BLaER1 treated with 17β-estradiol and CSF1 and Interleukin-3, amounts not matched to agents 10 nM and 100 nM (cell line): ENCODE data around the gene TUNAR.

ENCODE experiments used
- H3K27ac ChIP-seq, 11 experiments: shearing (Covaris generic); formaldehyde crosslinking; 2 replicates each; pipeline ENCODE4 v1.8.1; 2022
- H3K27me3 ChIP-seq, 11 experiments: shearing (Covaris generic); formaldehyde crosslinking; 2 replicates each; pipeline ENCODE4 v1.8.1; 2022
- H3K36me3 ChIP-seq, 11 experiments: shearing (Covaris generic); formaldehyde crosslinking; 2 replicates each; pipeline ENCODE4 v1.8.1; 2022
- H3K4me1 ChIP-seq, 10 experiments: shearing (Covaris generic); formaldehyde crosslinking; 2 replicates each; pipeline ENCODE4 v1.8.1; 2022
- H3K4me2 ChIP-seq, 11 experiments: shearing (Covaris generic); formaldehyde crosslinking; 2 replicates each; pipeline ENCODE4 v1.8.1; 2022
- H3K4me3 ChIP-seq, 10 experiments: shearing (Covaris generic); formaldehyde crosslinking; 2 replicates each; pipeline ENCODE4 v1.8.1; 2022
- H3K9ac ChIP-seq, 11 experiments: shearing (Covaris generic); formaldehyde crosslinking; 2 replicates each; pipeline ENCODE4 v1.8.1; 2022
- H3K9me3 ChIP-seq, 11 experiments: shearing (Covaris generic); formaldehyde crosslinking; replicated peaks in 1 of 11; 2 replicates each; pipeline ENCODE4 v1.8.1; 2022
- H4K20me1 ChIP-seq, 11 experiments: shearing (Covaris generic); formaldehyde crosslinking; 2 replicates each; pipeline ENCODE4 v1.8.1; 2022
- Cebpa-rat ChIP-seq, 11 experiments: shearing (Covaris generic); IDR thresholded peaks; 2 replicates each; pipeline ENCODE4 v1.8.1; 2022

The TUNAR gene

GRCh38 chr14:95835121-95835730 is 41.4 kb upstream of the TUNAR start:
- TF ChIP-seq Cebpa-rat (IDR thresholded peaks at IDR 0.05) = no peak
- H3K4me3 ChIP-seq = no peak overlapping the region
- H3K4me1 ChIP-seq = peaks cover 5 to 42% (median 13%) of the 10 kb centered on the region in 10 experiments; a peak in 18 of 20 replicates

DNA sequence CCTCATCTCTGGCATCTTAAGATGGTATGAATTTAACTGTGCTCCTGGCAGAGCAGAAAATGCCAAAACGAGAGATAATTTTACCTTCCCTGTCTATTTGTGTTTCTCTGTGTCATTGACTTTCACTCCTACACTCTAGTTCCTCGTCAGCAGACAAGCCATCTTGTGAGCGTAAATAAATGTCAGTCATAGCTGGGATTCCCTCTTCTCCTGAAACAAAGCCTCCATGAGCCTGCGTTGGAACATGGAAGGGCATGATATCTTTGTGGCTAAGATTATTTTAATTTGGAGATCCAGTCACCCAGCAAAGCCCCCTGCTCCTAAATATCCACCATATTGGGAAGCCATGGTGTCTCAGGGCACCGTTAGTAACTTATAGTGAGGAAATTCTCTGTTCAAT is 37.8 kb upstream of the TUNAR start:
- Histone ChIP-seq H3K27ac (no peak overlapping the region), H3K27me3 (no peaks in the 10 kb centered on the region), H3K4me3 (no peak overlapping the region), H3K4me2 (no peak overlapping the region), H3K9me3 (peaks cover 0 to 10% (median 0%) of the 10 kb centered on the region in 11 experiments; a peak in 9 of 22 replicates), H3K36me3 (no peaks in the 10 kb centered on the region), H4K20me1 (no peaks in the 10 kb centered on the region), H3K9ac (no peak overlapping the region), H3K4me1 (peaks cover 0 to 17% (median 9%) of the 10 kb centered on the region in 10 experiments; a peak in 13 of 20 replicates)
- no peak for TF ChIP-seq Cebpa-rat (IDR thresholded peaks at IDR 0.05)

More at GRCh38 chr14:95835121-95835730, 41.4 kb upstream of the TUNAR start:
- Histone ChIP-seq H3K9me3 (peaks cover 0 to 14% (median 0%) of the 10 kb centered on the region in 11 experiments; a peak in 9 of 22 replicates), H3K9ac (no peak overlapping the region), H3K27ac (peak overlapping the region in 1 of 11 experiments; percentile 10; a peak in 1 of 22 replicates), H4K20me1 (no peaks in the 10 kb centered on the region), H3K27me3 (no peaks in the 10 kb centered on the region), H3K4me2 (peak overlapping the region in 9 of 11 experiments; percentile 1 to 79 (median 39); a peak in 10 of 22 replicates), H3K36me3 (no peaks in the 10 kb centered on the region)

GRCh38 chr14:95840094-95840700 is 36.4 kb upstream of the TUNAR start:
- no peak overlapping the region for H3K4me2 ChIP-seq
- H3K27ac ChIP-seq = no peak overlapping the region

GRCh38 chr14:95841668-95842067 is 35.0 kb upstream of the TUNAR start:
- peaks cover 0 to 5% (median 0%) of the 10 kb centered on the region in 11 experiments; a peak in 2 of 22 replicates for H3K9me3 ChIP-seq
- H3K27ac ChIP-seq = no peak overlapping the region
- no peaks in the 10 kb centered on the region for H3K36me3 ChIP-seq
- H3K9ac ChIP-seq = no peak overlapping the region
- H4K20me1 ChIP-seq = no peaks in the 10 kb centered on the region
- no peak overlapping the region for H3K4me2 ChIP-seq
- H3K27me3 ChIP-seq = no peaks in the 10 kb centered on the region
- H3K4me3 ChIP-seq = no peak overlapping the region
- peaks cover 17 to 21% (median 19%) of the 10 kb centered on the region in 10 experiments for H3K4me1 ChIP-seq
- TF ChIP-seq Cebpa-rat (IDR thresholded peaks at IDR 0.05) = no peak

More at GRCh38 chr14:95840094-95840700, 36.4 kb upstream of the TUNAR start:
- Histone ChIP-seq H3K9ac (no peak overlapping the region), H3K4me3 (no peak overlapping the region), H3K9me3 (peaks cover 0 to 9% (median 0%) of the 10 kb centered on the region in 11 experiments; a peak in 7 of 22 replicates), H3K36me3 (no peaks in the 10 kb centered on the region), H3K4me1 (peaks cover 5 to 14% (median 8%) of the 10 kb centered on the region in 10 experiments; a peak in 19 of 20 replicates), H4K20me1 (no peaks in the 10 kb centered on the region), H3K27me3 (no peaks in the 10 kb centered on the region)
- TF ChIP-seq Cebpa-rat (IDR thresholded peaks at IDR 0.05) = no peak

GRCh38 chr14:95849761-95850160 is 26.9 kb upstream of the TUNAR start:
- Histone ChIP-seq H3K36me3 (no peaks in the 10 kb centered on the region), H3K4me2 (no peak overlapping the region), H3K9me3 (peaks cover 0 to 5% (median 0%) of the 10 kb centered on the region in 11 experiments; a peak in 2 of 22 replicates), H4K20me1 (no peaks in the 10 kb centered on the region), H3K4me3 (no peak overlapping the region), H3K27ac (no peak overlapping the region), H3K9ac (no peak overlapping the region), H3K27me3 (no peaks in the 10 kb centered on the region), H3K4me1 (peaks cover 20 to 47% (median 28%) of the 10 kb centered on the region in 10 experiments)
- TF ChIP-seq Cebpa-rat (IDR thresholded peaks at IDR 0.05) = no peak

GRCh38 chr14:95850429-95850828 is 26.2 kb upstream of the TUNAR start:
- H3K36me3 ChIP-seq = no peaks in the 10 kb centered on the region
- peaks cover 13 to 40% (median 22%) of the 10 kb centered on the region in 10 experiments for H3K4me1 ChIP-seq
- no peak for TF ChIP-seq Cebpa-rat (IDR thresholded peaks at IDR 0.05)
- H3K4me3 ChIP-seq = no peak overlapping the region
- peaks cover 0 to 5% (median 0%) of the 10 kb centered on the region in 11 experiments; a peak in 2 of 22 replicates for H3K9me3 ChIP-seq
- H3K4me2 ChIP-seq = no peak overlapping the region
- H3K27me3 ChIP-seq = no peaks in the 10 kb centered on the region
- H3K9ac ChIP-seq = no peak overlapping the region
- no peaks in the 10 kb centered on the region for H4K20me1 ChIP-seq
- no peak overlapping the region for H3K27ac ChIP-seq

- Histone ChIP-seq H3K27ac (no peak overlapping the region), H3K4me2 (no peak overlapping the region), H3K9me3 (no peaks in the 10 kb centered on the region), H3K4me3 (no peak overlapping the region), H3K4me1 (peaks cover 0 to 12% (median 7%) of the 10 kb centered on the region in 10 experiments; a peak in 13 of 20 replicates), H3K27me3 (no peaks in the 10 kb centered on the region), H3K36me3 (no peaks in the 10 kb centered on the region), H3K9ac (no peak overlapping the region), H4K20me1 (no peaks in the 10 kb centered on the region)
- no peak for TF ChIP-seq Cebpa-rat (IDR thresholded peaks at IDR 0.05)
Measured at GRCh38 chr14:95855606-95856005, 21.0 kb upstream of the TUNAR start.

DNA sequence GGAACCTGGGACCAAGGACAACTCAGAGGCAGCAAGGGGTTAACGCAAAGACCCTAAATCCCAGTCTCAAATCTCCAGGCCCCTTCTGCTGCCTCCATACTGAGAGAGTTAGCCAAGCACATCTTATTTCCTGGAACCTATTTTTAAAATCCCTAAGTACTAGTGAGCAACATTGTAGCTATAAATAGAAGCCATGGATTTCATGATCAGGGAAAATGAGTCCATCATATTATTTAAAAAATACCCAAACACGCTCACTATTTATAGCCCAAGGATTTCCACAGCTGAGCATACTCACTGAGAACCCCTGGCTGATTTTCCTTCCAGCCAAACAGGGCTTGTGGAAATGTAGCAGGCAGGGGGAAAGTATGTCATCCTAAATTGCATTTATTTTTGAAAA is 19.4 kb upstream of the TUNAR start:
- Histone ChIP-seq H4K20me1 (no peaks in the 10 kb centered on the region), H3K27me3 (no peaks in the 10 kb centered on the region), H3K9ac (no peak overlapping the region), H3K4me3 (no peak overlapping the region), H3K27ac (no peak overlapping the region), H3K4me1 (peaks cover 0 to 12% (median 7%) of the 10 kb centered on the region in 10 experiments; a peak in 13 of 20 replicates), H3K4me2 (peak overlapping the region in 9 of 11 experiments; percentile 5 to 37 (median 26); a peak in 14 of 22 replicates), H3K36me3 (no peaks in the 10 kb centered on the region), H3K9me3 (no peaks in the 10 kb centered on the region)
- TF ChIP-seq Cebpa-rat (IDR thresholded peaks at IDR 0.05) = no peak

DNA sequence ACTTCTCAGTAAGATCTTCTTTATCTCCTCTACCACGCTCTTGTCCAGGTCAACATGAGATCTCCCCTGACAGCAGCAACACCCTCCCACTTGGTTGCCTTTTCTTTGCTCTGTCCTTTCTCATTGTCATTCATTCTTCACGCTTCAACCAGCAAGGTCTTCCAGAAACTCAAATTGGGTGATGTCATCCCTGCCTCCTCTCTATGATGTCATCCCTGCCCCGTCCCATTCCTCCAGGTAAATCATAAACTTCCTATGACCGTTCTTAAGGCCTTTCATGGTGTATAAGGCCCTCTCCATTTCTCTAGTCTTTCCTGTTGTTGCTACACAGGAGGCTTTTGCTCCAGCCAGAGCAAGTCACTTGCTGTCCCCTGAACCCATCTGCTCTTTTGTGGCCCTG is 17.7 kb upstream of the TUNAR start:
- no peak overlapping the region for H3K27ac ChIP-seq
- TF ChIP-seq Cebpa-rat (IDR thresholded peaks at IDR 0.05) = no peak
- no peak overlapping the region for H3K9ac ChIP-seq
- no peaks in the 10 kb centered on the region for H3K36me3 ChIP-seq
- no peaks in the 10 kb centered on the region for H3K27me3 ChIP-seq
- H4K20me1 ChIP-seq = no peaks in the 10 kb centered on the region
- H3K4me1 ChIP-seq = peaks cover 0 to 12% (median 7%) of the 10 kb centered on the region in 10 experiments; a peak in 13 of 20 replicates
- H3K4me3 ChIP-seq = no peak overlapping the region
- no peak overlapping the region for H3K4me2 ChIP-seq
- no peaks in the 10 kb centered on the region for H3K9me3 ChIP-seq
